ENCODE data around the gene ATP5PO.
"Not testable (repeated sequence)": the region's sequence is repeated elsewhere in the genome, so short reads cannot be mapped to it uniquely, and the experiment has no call there.

ATP5PO gene

DNA sequence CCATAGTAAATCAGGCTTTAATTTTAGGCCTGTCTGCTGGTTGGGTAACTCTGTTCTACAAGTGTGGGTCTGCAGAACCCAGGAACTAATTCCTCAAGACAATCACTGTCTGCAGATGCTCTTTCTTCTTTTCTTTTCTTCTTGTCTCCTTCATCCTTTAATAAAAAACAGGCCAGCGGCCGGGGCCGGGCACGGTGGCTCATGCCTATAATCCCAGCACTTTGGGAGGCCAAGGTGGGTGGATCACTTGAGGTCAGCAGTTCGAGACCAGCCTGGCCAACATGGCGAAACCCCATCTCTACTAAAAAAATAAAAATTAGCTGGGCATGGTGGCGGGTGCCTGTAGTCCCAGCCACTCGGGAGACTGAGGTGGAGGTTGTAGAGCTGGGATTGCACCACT lies 52.4 kb downstream of the ATP5PO start:
- H3K36me3 Mint-ChIP-seq (ENCODE audit: low read depth); H3K4me1 Mint-ChIP-seq (ENCODE audit: low read depth); H3K4me3 Mint-ChIP-seq; H3K27ac Mint-ChIP-seq; H3K9me3 Mint-ChIP-seq; DNase-seq (ENCODE audit: low spot score); H3K27me3 Mint-ChIP-seq (ENCODE audit: low read depth): not testable (repeated sequence)

DNA sequence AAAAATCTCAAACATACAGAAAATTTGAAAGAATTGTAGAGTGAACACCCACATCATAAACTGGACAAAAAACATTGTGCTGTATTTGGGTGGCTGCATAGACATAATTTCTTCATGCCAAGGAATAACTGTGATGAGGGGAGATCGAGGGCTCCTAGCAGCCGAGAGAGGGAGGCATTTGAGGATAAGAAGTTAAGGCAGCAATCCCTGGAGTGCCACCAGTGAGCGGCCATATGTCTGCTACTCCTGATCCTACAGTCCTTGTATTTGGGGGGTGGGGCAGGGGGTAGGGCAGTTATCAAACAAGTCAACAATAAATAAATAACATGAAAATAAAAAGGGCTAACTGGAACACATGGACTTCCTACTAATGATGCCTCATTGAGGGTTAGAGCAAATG lies 54.5 kb downstream of the ATP5PO start:
- no peaks in the 10 kb centered on the region for H3K36me3 Mint-ChIP-seq (ENCODE audit: low read depth)
- H3K4me3 Mint-ChIP-seq = no peak overlapping the region
- no peaks in the 10 kb centered on the region for H3K4me1 Mint-ChIP-seq (ENCODE audit: low read depth)
- no peak for DNase-seq (ENCODE audit: low spot score)
- no peak overlapping the region for H3K27ac Mint-ChIP-seq
- H3K9me3 Mint-ChIP-seq = no peaks in the 10 kb centered on the region
- H3K27me3 Mint-ChIP-seq (ENCODE audit: low read depth) = no peaks in the 10 kb centered on the region

DNA sequence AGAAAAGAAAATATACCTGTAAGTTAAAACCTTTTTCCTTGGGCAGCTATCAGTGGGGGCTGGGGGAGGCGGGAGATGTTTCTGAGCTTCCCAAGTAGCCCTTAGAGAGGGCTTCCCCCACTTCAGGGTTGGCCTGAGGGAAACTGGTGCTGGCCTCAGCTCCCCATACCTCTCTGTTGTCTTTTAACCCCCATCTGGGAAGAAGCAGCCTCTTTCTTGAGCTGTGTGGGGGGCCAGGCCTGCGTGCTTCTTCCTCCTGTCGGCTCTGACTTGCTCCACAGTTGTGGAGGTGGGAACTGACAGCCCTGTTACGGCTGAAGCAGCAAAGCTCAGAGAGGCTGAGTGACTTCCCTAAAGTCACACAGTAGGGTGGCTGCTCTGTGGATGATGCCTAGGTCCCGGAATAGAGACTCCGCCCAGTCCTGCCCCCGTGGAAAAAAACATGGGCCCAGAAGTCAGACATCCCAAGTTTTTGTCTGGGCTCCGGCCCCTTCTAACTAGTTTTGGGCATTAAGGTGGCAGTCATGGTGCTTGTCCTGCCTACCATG lies 55.2 kb downstream of the ATP5PO start:
- H3K36me3 Mint-ChIP-seq (ENCODE audit: low read depth) = no peaks in the 10 kb centered on the region
- H3K9me3 Mint-ChIP-seq = no peaks in the 10 kb centered on the region
- H3K4me1 Mint-ChIP-seq (ENCODE audit: low read depth) = no peaks in the 10 kb centered on the region
- no peak for DNase-seq (ENCODE audit: low spot score)
- H3K27me3 Mint-ChIP-seq (ENCODE audit: low read depth) = no peaks in the 10 kb centered on the region
- H3K4me3 Mint-ChIP-seq = no peak overlapping the region
- H3K27ac Mint-ChIP-seq = no peak overlapping the region

GRCh38 chr21:33859373-33860102 lies 56.1 kb downstream of the ATP5PO start:
- no peaks in the 10 kb centered on the region for H3K9me3 Mint-ChIP-seq
- H3K27me3 Mint-ChIP-seq (ENCODE audit: low read depth) = no peaks in the 10 kb centered on the region
- no peak overlapping the region for H3K4me3 Mint-ChIP-seq

GRCh38 chr21:33858667-33859372 lies 56.8 kb downstream of the ATP5PO start:
- no peak overlapping the region for H3K4me3 Mint-ChIP-seq
- H3K27me3 Mint-ChIP-seq (ENCODE audit: low read depth) = no peaks in the 10 kb centered on the region

More at GRCh38 chr21:33859373-33860102, 56.1 kb downstream of the ATP5PO start:
- Mint-ChIP-seq H3K36me3 (ENCODE audit: low read depth) (no peaks in the 10 kb centered on the region), H3K27ac (no peak overlapping the region), H3K4me1 (ENCODE audit: low read depth) (no peaks in the 10 kb centered on the region)
- no peak for DNase-seq (ENCODE audit: low spot score)

DNA sequence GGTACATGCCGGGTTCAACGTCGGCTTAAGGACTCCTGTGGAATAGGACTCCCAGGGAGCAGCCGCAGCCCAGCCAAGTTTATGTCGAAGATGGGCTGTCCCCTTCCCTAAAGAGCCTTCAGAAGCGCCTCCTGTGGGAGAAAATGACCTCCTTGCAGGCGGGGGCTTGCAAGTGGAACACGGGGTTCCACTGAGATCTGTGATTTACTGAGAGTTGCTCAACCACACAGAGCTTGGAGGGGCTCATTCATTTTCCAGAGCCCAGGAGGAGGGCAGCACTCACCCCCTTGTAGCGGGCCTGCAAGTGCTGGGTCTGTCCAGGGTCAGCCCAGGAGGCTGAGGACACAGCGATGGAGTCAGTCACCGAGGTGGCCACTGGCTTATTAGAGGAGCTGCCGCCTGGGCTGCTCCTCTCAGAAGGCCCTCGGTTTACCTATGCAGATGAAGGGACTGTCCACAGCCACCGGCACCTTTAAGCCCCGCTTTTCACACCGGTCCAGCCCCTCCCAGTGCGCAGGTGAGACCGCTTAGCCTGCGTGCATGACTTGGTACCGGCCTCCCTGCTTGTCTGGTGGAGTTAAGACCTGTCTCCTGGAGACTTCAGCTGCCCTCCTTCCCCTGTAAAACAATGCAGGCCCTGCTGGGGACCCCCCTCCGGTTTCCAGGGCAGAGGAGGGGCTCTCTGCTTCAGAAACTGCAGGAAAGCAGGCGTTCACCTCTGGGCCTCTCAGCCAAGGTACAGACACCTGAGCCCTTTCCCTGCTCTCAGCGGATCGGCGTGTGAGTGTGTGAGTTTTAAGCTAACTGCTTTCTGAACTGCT lies 57.5 kb downstream of the ATP5PO start:
- Mint-ChIP-seq H3K4me3 (no peak overlapping the region), H3K27me3 (ENCODE audit: low read depth) (no peaks in the 10 kb centered on the region), H3K36me3 (ENCODE audit: low read depth) (no peaks in the 10 kb centered on the region), H3K9me3 (no peaks in the 10 kb centered on the region), H3K4me1 (ENCODE audit: low read depth) (no peaks in the 10 kb centered on the region), H3K27ac (no peak overlapping the region)
- no peak for DNase-seq (ENCODE audit: low spot score)

More at GRCh38 chr21:33858667-33859372, 56.8 kb downstream of the ATP5PO start:
- H3K4me1 Mint-ChIP-seq (ENCODE audit: low read depth) = no peaks in the 10 kb centered on the region
- H3K36me3 Mint-ChIP-seq (ENCODE audit: low read depth) = no peaks in the 10 kb centered on the region
- H3K9me3 Mint-ChIP-seq = no peaks in the 10 kb centered on the region
- DNase-seq (ENCODE audit: low spot score) = no peak
- no peak overlapping the region for H3K27ac Mint-ChIP-seq

- H3K9me3 Mint-ChIP-seq = no peaks in the 10 kb centered on the region
- no peaks in the 10 kb centered on the region for H3K4me1 Mint-ChIP-seq (ENCODE audit: low read depth)
- no peak for DNase-seq (ENCODE audit: low spot score)
- H3K27ac Mint-ChIP-seq = no peak overlapping the region
- H3K36me3 Mint-ChIP-seq (ENCODE audit: low read depth) = no peaks in the 10 kb centered on the region
- H3K4me3 Mint-ChIP-seq = no peak overlapping the region
- H3K27me3 Mint-ChIP-seq (ENCODE audit: low read depth) = no peaks in the 10 kb centered on the region
These were observed 58.6 kb downstream of the ATP5PO start for GRCh38 chr21:33856893-33857527.

- no peaks in the 10 kb centered on the region for H3K36me3 Mint-ChIP-seq (ENCODE audit: low read depth)
- no peaks in the 10 kb centered on the region for H3K27me3 Mint-ChIP-seq (ENCODE audit: low read depth)
- no peak overlapping the region for H3K27ac Mint-ChIP-seq
- DNase-seq (ENCODE audit: low spot score) = no peak
- no peak overlapping the region for H3K4me3 Mint-ChIP-seq
- no peaks in the 10 kb centered on the region for H3K9me3 Mint-ChIP-seq
- no peaks in the 10 kb centered on the region for H3K4me1 Mint-ChIP-seq (ENCODE audit: low read depth)
These were observed 60.4 kb downstream of the ATP5PO start for GRCh38 chr21:33855190-33855589.

DNA sequence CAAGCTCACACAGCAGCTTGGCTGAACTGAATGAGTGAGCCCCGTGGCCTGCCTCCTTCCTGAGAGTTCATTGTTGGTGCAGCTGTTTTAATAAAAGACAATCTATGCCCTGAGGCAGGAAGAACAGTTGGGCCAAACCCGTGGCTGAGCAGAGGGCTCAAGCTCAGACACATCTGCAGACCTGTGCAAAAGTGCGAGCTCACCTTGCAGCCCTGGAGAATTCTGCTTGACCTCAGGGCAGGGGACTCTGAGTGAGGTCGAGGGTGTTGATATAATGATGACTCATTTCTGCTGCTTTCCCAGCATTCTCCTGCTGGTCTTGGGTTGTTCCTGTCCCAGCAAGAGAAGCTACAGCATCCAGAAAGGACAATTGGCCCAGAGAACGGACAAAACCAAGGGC lies 61.0 kb downstream of the ATP5PO start:
- Mint-ChIP-seq H3K27me3 (ENCODE audit: low read depth) (no peaks in the 10 kb centered on the region), H3K36me3 (ENCODE audit: low read depth) (no peaks in the 10 kb centered on the region), H3K9me3 (no peaks in the 10 kb centered on the region), H3K4me3 (no peak overlapping the region), H3K27ac (no peak overlapping the region), H3K4me1 (ENCODE audit: low read depth) (no peaks in the 10 kb centered on the region)
- DNase-seq (ENCODE audit: low spot score) = no peak

Data from T-helper 2 cell treated with Interferon-gamma antibody and Interleukin-4, amounts not matched to agents 5 μg/mL and 100 μg/mL, for 36 hours (primary cell).